HG02763 (cell line): ENCODE results near the gene MRPS5.

Source experiments
- ATAC-seq: cut with Tn5 transposase; IDR thresholded peaks from one replicate; pipeline ENCODE4 v1.9.1; 2021; ENCODE audit warnings: mild to moderate bottlenecking, moderate library complexity; ENCODE audit not compliant: unreplicated experiment

The MRPS5 gene

GRCh38 chr2:95061119-95061512 is 60.5 kb downstream of the MRPS5 start:
- ATAC-seq: no peak

- no peak for ATAC-seq
These were observed 61.0 kb downstream of the MRPS5 start for GRCh38 chr2:95060446-95061118.

GRCh38 chr2:95059656-95060370 is 61.8 kb downstream of the MRPS5 start:
- no peak for ATAC-seq

GRCh38 chr2:95058989-95059641 is 62.5 kb downstream of the MRPS5 start:
- no peak for ATAC-seq

- no peak for ATAC-seq
These were observed 63.1 kb downstream of the MRPS5 start for GRCh38 chr2:95058466-95058988.

GRCh38 chr2:95057535-95058370 is 63.9 kb downstream of the MRPS5 start:
- ATAC-seq: no peak

- no peak for ATAC-seq
These were observed 64.8 kb downstream of the MRPS5 start for GRCh38 chr2:95056461-95057459.

- no peak for ATAC-seq
These were observed 65.6 kb downstream of the MRPS5 start for GRCh38 chr2:95056044-95056443.

GRCh38 chr2:95055262-95055661 is 66.3 kb downstream of the MRPS5 start:
- ATAC-seq: no peak

GRCh38 chr2:95054016-95054415 is 67.6 kb downstream of the MRPS5 start:
- no peak for ATAC-seq

- ATAC-seq: no peak
These were observed 68.1 kb downstream of the MRPS5 start for GRCh38 chr2:95053543-95053942.

- no peak for ATAC-seq
These were observed 68.7 kb downstream of the MRPS5 start for GRCh38 chr2:95052804-95053479.

GRCh38 chr2:95052307-95052706 is 69.3 kb downstream of the MRPS5 start:
- ATAC-seq: no peak

- no peak for ATAC-seq
These were observed 70.0 kb downstream of the MRPS5 start for GRCh38 chr2:95051626-95052025.

- ATAC-seq: no peak
These were observed 71.0 kb downstream of the MRPS5 start for GRCh38 chr2:95050385-95051300.

GRCh38 chr2:95049961-95050360 is 71.6 kb downstream of the MRPS5 start:
- no peak for ATAC-seq

GRCh38 chr2:95049683-95049955 is 72.0 kb downstream of the MRPS5 start:
- no peak for ATAC-seq
